Measurements from ENCODE around the gene LCA5.
A peak's percentile ranks its signal among the peaks of the same experiment; 100 is the strongest.

The LCA5 gene

GRCh38 chr6:79551401-79551800 lies 14.2 kb upstream of the LCA5 start:
- no peak for DNase-seq (ENCODE audit: low read depth)
- no peak for TF ChIP-seq CTCF (conservative IDR thresholded peaks at IDR 0.05; ENCODE audit: low read depth, low read length)
- H3K4me3 ChIP-seq (ENCODE audit: low read depth, low read length) = no peak overlapping the region

- no peak overlapping the region for H3K4me3 ChIP-seq (ENCODE audit: low read depth, low read length)
- DNase-seq (ENCODE audit: low read depth) = no peak
- no peak for TF ChIP-seq CTCF (conservative IDR thresholded peaks at IDR 0.05; ENCODE audit: low read depth, low read length)
Measured at GRCh38 chr6:79548304-79548703, 11.1 kb upstream of the LCA5 start.

GRCh38 chr6:79546186-79546585 lies 9.0 kb upstream of the LCA5 start:
- no peak for TF ChIP-seq CTCF (conservative IDR thresholded peaks at IDR 0.05; ENCODE audit: low read depth, low read length)
- DNase-seq (ENCODE audit: low read depth) = peak; percentile 55

GRCh38 chr6:79544939-79545450 lies 7.8 kb upstream of the LCA5 start:
- no peak overlapping the region for H3K4me3 ChIP-seq (ENCODE audit: low read depth, low read length)
- DNase-seq (ENCODE audit: low read depth) = peak; percentile 100
- peak; percentile 72 for TF ChIP-seq CTCF (conservative IDR thresholded peaks at IDR 0.05; ENCODE audit: low read depth, low read length)

More at GRCh38 chr6:79546186-79546585, 9.0 kb upstream of the LCA5 start:
- H3K4me3 ChIP-seq (ENCODE audit: low read depth, low read length) = no peak overlapping the region

- peak overlapping the region; percentile 25 for H3K4me3 ChIP-seq (ENCODE audit: low read depth, low read length)
- DNase-seq (ENCODE audit: low read depth) = peak; percentile 90
- no peak for TF ChIP-seq CTCF (conservative IDR thresholded peaks at IDR 0.05; ENCODE audit: low read depth, low read length)
Measured at GRCh38 chr6:79544299-79544927, 7.2 kb upstream of the LCA5 start.

GRCh38 chr6:79543886-79544285 lies 6.7 kb upstream of the LCA5 start:
- DNase-seq (ENCODE audit: low read depth) = no peak
- no peak for TF ChIP-seq CTCF (conservative IDR thresholded peaks at IDR 0.05; ENCODE audit: low read depth, low read length)
- H3K4me3 ChIP-seq (ENCODE audit: low read depth, low read length) = no peak overlapping the region

- no peak for TF ChIP-seq CTCF (conservative IDR thresholded peaks at IDR 0.05; ENCODE audit: low read depth, low read length)
- no peak for DNase-seq (ENCODE audit: low read depth)
- H3K4me3 ChIP-seq (ENCODE audit: low read depth, low read length) = no peak overlapping the region
Measured at GRCh38 chr6:79543411-79543810, 6.2 kb upstream of the LCA5 start.

Data from choroid plexus epithelial cell (primary cell).